RPMI8226 (cell line): ENCODE results near the gene OSBPL5.

Source experiments
- DNase-seq: peaks from one replicate; pipeline ENCODE4 v3.0.0-alpha.2; 2015

Gene OSBPL5

GRCh38 chr11:3096909-3097530 lies 68.1 kb downstream of the OSBPL5 start:
- no peak for DNase-seq

GRCh38 chr11:3095712-3096361 lies 69.3 kb downstream of the OSBPL5 start:
- DNase-seq: no peak

- DNase-seq: no peak
Measured at GRCh38 chr11:3094223-3094824, 70.8 kb downstream of the OSBPL5 start.

GRCh38 chr11:3093281-3094191 lies 71.6 kb downstream of the OSBPL5 start:
- peak; percentile 10 for DNase-seq

- no peak for DNase-seq
Measured at GRCh38 chr11:3092603-3093141, 72.4 kb downstream of the OSBPL5 start.

- peak; percentile 63 for DNase-seq
Measured at GRCh38 chr11:3091846-3092602, 73.1 kb downstream of the OSBPL5 start.

GRCh38 chr11:3091081-3091845 lies 73.8 kb downstream of the OSBPL5 start:
- no peak for DNase-seq

- no peak for DNase-seq
Measured at GRCh38 chr11:3090096-3090901, 74.8 kb downstream of the OSBPL5 start.

- no peak for DNase-seq
Measured at GRCh38 chr11:3089236-3090061, 75.7 kb downstream of the OSBPL5 start.

- DNase-seq: peak; percentile 35
Measured at GRCh38 chr11:3088806-3089205, 76.3 kb downstream of the OSBPL5 start.

- DNase-seq: no peak
Measured at GRCh38 chr11:3087821-3088800, 77.0 kb downstream of the OSBPL5 start.

GRCh38 chr11:3087373-3087772 lies 77.7 kb downstream of the OSBPL5 start:
- no peak for DNase-seq

- DNase-seq: no peak
Measured at GRCh38 chr11:3086671-3087150, 78.4 kb downstream of the OSBPL5 start.

- no peak for DNase-seq
Measured at GRCh38 chr11:3086114-3086513, 79.0 kb downstream of the OSBPL5 start.

GRCh38 chr11:3085052-3085451 lies 80.1 kb downstream of the OSBPL5 start:
- no peak for DNase-seq

- no peak for DNase-seq
Measured at GRCh38 chr11:3083321-3083720, 81.8 kb downstream of the OSBPL5 start.

GRCh38 chr11:3081386-3081751 lies 83.7 kb downstream of the OSBPL5 start:
- DNase-seq: no peak

- DNase-seq: no peak
Measured at GRCh38 chr11:3080733-3081385, 84.3 kb downstream of the OSBPL5 start.
